ENCODE results near the gene PLEKHO2.

Gene PLEKHO2

GRCh38 chr15:64884679-64885078, 43.0 kb downstream of the PLEKHO2 start:
- no peak for DNase-seq (ENCODE audit: insufficient read length)
- TF ChIP-seq POLR2A (IDR thresholded peaks at IDR 0.05; ENCODE audit: low read depth, low read length) (no peak), TAF1 (IDR thresholded peaks at IDR 0.05; ENCODE audit: borderline replicate concordance, low read depth, low read length) (no peak), POLR2AphosphoS5 (IDR thresholded peaks at IDR 0.05; ENCODE audit: low read depth, low read length) (no peak)
- FAIRE-seq: no peak

- no peak for TF ChIP-seq TAF1 (IDR thresholded peaks at IDR 0.05; ENCODE audit: borderline replicate concordance, low read depth, low read length)
- TF ChIP-seq POLR2AphosphoS5 (IDR thresholded peaks at IDR 0.05; ENCODE audit: low read depth, low read length): no peak
- no peak for TF ChIP-seq POLR2A (IDR thresholded peaks at IDR 0.05; ENCODE audit: low read depth, low read length)
- DNase-seq (ENCODE audit: insufficient read length) (no peak), FAIRE-seq (no peak)
Measured at GRCh38 chr15:64888336-64888735, 46.6 kb downstream of the PLEKHO2 start.

- TF ChIP-seq TAF1 (IDR thresholded peaks at IDR 0.05; ENCODE audit: borderline replicate concordance, low read depth, low read length) (no peak), POLR2A (IDR thresholded peaks at IDR 0.05; ENCODE audit: low read depth, low read length) (no peak), POLR2AphosphoS5 (IDR thresholded peaks at IDR 0.05; ENCODE audit: low read depth, low read length) (no peak)
- DNase-seq (ENCODE audit: insufficient read length) (no peak), FAIRE-seq (no peak)
Measured at GRCh38 chr15:64891561-64891960, 49.8 kb downstream of the PLEKHO2 start.

- DNase-seq (ENCODE audit: insufficient read length): no peak
- TF ChIP-seq TAF1 (IDR thresholded peaks at IDR 0.05; ENCODE audit: borderline replicate concordance, low read depth, low read length) (no peak), POLR2AphosphoS5 (IDR thresholded peaks at IDR 0.05; ENCODE audit: low read depth, low read length) (peak; percentile 33; the same call in 1 of the 2 replicates), POLR2A (IDR thresholded peaks at IDR 0.05; ENCODE audit: low read depth, low read length) (0 out of 2 replicates have a peak, but pooled peaks have one; percentile 31)
- peak; percentile 57 for FAIRE-seq
Measured at GRCh38 chr15:64892847-64893403, 51.2 kb downstream of the PLEKHO2 start.

GRCh38 chr15:64893481-64894394, 52.0 kb downstream of the PLEKHO2 start:
- TF ChIP-seq POLR2AphosphoS5 (IDR thresholded peaks at IDR 0.05; ENCODE audit: low read depth, low read length) (peak; percentile 93), TAF1 (IDR thresholded peaks at IDR 0.05; ENCODE audit: borderline replicate concordance, low read depth, low read length) (peak; percentile 65; the same call in 1 of the 2 replicates), POLR2A (IDR thresholded peaks at IDR 0.05; ENCODE audit: low read depth, low read length) (peak; percentile 83)
- DNase-seq (ENCODE audit: insufficient read length) (peak; percentile 84), FAIRE-seq (peak; percentile 96)

- DNase-seq (ENCODE audit: insufficient read length) (peak; percentile 69), FAIRE-seq (peak; percentile 74)
- peak; percentile 58; the same call in 1 of the 2 replicates for TF ChIP-seq POLR2A (IDR thresholded peaks at IDR 0.05; ENCODE audit: low read depth, low read length)
- TF ChIP-seq TAF1 (IDR thresholded peaks at IDR 0.05; ENCODE audit: borderline replicate concordance, low read depth, low read length): 0 out of 2 replicates have a peak, but pooled peaks have one; percentile 26
- TF ChIP-seq POLR2AphosphoS5 (IDR thresholded peaks at IDR 0.05; ENCODE audit: low read depth, low read length): no peak; the same call in 1 of the 2 replicates
Measured at GRCh38 chr15:64894395-64895056, 52.8 kb downstream of the PLEKHO2 start.

- FAIRE-seq (peak; percentile 91), DNase-seq (ENCODE audit: insufficient read length) (no peak)
- TF ChIP-seq TAF1 (IDR thresholded peaks at IDR 0.05; ENCODE audit: borderline replicate concordance, low read depth, low read length): no peak
- no peak for TF ChIP-seq POLR2A (IDR thresholded peaks at IDR 0.05; ENCODE audit: low read depth, low read length)
- TF ChIP-seq POLR2AphosphoS5 (IDR thresholded peaks at IDR 0.05; ENCODE audit: low read depth, low read length): peak; percentile 17
Measured at GRCh38 chr15:64895285-64896065, 53.8 kb downstream of the PLEKHO2 start.

GRCh38 chr15:64896371-64897069, 54.8 kb downstream of the PLEKHO2 start:
- no peak for DNase-seq (ENCODE audit: insufficient read length)
- TF ChIP-seq POLR2A (IDR thresholded peaks at IDR 0.05; ENCODE audit: low read depth, low read length): no peak
- TF ChIP-seq TAF1 (IDR thresholded peaks at IDR 0.05; ENCODE audit: borderline replicate concordance, low read depth, low read length): no peak
- no peak for TF ChIP-seq POLR2AphosphoS5 (IDR thresholded peaks at IDR 0.05; ENCODE audit: low read depth, low read length)
- FAIRE-seq: no peak

GRCh38 chr15:64897345-64897985, 55.8 kb downstream of the PLEKHO2 start:
- TF ChIP-seq POLR2AphosphoS5 (IDR thresholded peaks at IDR 0.05; ENCODE audit: low read depth, low read length) (no peak), POLR2A (IDR thresholded peaks at IDR 0.05; ENCODE audit: low read depth, low read length) (no peak), TAF1 (IDR thresholded peaks at IDR 0.05; ENCODE audit: borderline replicate concordance, low read depth, low read length) (no peak)
- FAIRE-seq: no peak
- no peak for DNase-seq (ENCODE audit: insufficient read length)

GRCh38 chr15:64898406-64898805, 56.7 kb downstream of the PLEKHO2 start:
- FAIRE-seq (no peak), DNase-seq (ENCODE audit: insufficient read length) (no peak)
- TF ChIP-seq TAF1 (IDR thresholded peaks at IDR 0.05; ENCODE audit: borderline replicate concordance, low read depth, low read length) (no peak), POLR2AphosphoS5 (IDR thresholded peaks at IDR 0.05; ENCODE audit: low read depth, low read length) (no peak), POLR2A (IDR thresholded peaks at IDR 0.05; ENCODE audit: low read depth, low read length) (no peak)
